GM18873 (cell line): ENCODE measurements around the gene CTSH.

Experiments
- ATAC-seq: cut with Tn5 transposase; IDR thresholded peaks from one replicate; pipeline ENCODE4 v1.9.1; 2021; ENCODE audit warnings: mild to moderate bottlenecking, moderate library complexity, moderate number of reproducible peaks; ENCODE audit not compliant: unreplicated experiment, low FRiP score

CTSH gene

DNA sequence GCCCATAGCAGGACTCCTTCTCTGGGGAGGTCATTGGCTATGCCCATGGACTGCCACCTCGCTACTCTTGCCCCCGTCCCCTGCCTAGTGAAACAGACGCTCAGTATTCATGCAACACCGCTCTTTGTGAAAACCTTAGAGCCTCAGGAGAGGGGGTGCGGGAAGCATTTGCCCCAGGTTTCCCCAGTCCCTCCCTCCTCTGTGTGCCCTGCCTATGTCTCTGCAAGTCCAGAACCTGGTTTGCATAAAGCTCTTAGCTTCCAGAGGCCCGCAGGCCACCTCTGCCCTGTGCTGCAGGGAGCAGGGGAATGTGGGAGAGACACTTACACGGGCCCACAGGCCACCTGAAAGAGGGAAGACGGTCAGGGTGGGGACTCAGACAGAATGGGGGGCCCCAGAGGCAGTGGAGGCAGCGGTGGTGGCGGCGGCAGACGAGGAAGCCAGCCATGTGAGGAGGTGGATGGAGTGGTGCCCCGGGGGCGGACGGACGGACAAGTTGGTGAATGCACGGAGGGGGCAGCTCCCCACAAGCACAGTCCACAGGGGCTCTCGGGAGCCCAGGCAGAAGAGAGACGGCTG lies 33.8 kb upstream of the CTSH start:
- no peak for ATAC-seq

GRCh38 chr15:78977591-78978347 lies 32.9 kb upstream of the CTSH start:
- peak; percentile 33 for ATAC-seq

DNA sequence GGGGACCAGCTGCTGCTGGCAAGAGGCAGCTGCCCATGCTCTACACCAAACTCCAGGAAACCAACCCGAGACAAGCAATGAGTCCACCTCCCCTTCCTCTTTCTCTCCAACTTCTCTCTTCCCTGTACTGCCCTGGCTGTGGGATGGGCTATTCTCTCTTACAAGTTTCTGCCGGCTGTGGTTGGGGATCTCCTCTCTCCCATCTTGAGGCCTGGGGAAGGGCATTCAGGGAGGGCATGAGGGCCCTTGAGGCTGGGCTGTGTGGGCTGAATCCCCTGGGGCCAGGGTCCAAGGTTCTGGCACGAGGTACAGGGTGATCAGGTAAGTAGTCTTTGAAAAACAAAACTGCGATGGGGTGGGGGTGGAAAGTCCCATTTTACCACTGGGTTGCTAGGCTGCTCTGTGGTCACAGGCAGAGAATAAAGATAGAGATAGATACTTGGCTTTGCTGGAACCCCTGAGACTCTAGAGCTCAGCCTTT lies 32.3 kb upstream of the CTSH start:
- ATAC-seq, result peak; percentile 61

- no peak for ATAC-seq
Measured at GRCh38 chr15:78976691-78977090, 31.8 kb upstream of the CTSH start.

DNA sequence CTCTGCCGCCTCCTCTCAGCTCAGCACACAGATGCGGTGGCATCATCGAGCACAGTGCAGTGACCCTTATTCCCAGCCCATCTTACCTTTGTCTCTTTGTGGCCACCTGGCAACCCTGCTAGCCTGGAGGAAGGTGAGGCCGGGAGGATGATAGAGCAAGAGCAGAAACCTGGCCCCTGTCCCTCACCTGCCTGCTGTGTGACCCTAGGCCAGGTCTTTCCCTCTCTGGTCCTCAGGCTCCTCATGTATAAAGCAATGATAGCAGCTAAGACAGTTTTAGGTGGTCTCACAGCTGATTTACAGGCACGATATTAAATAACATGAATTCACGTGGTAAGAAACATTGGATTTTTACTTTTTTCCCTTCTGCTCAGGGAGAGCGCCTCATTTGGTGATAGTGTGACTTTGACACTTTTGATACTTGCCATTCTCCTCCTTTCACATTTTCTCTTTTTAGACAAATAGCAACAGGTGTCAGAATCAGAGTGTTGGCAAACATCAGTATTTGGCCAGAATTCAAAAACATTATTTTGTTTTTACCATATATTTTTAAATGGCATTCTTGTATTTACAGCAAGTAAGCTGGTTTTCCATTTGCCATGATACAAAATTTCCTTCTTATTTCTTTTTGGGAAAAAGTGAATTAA lies 29.5 kb upstream of the CTSH start:
- ATAC-seq, result no peak

GRCh38 chr15:78969687-78970349 lies 25.0 kb upstream of the CTSH start:
- ATAC-seq, result no peak

GRCh38 chr15:78968539-78969271 lies 23.9 kb upstream of the CTSH start:
- no peak for ATAC-seq

- no peak for ATAC-seq
Measured at GRCh38 chr15:78968114-78968513, 23.3 kb upstream of the CTSH start.

GRCh38 chr15:78960308-78960707 lies 15.5 kb upstream of the CTSH start:
- no peak for ATAC-seq

- no peak for ATAC-seq
Measured at GRCh38 chr15:78959360-78959759, 14.5 kb upstream of the CTSH start.

- no peak for ATAC-seq
Measured at GRCh38 chr15:78957416-78958093, 12.7 kb upstream of the CTSH start.

- no peak for ATAC-seq
Measured at GRCh38 chr15:78956937-78957336, 12.1 kb upstream of the CTSH start.

GRCh38 chr15:78955355-78955754 lies 10.5 kb upstream of the CTSH start:
- ATAC-seq, result no peak

- ATAC-seq, result no peak
Measured at GRCh38 chr15:78951841-78952238, 7.0 kb upstream of the CTSH start.

GRCh38 chr15:78950902-78951840 lies 6.3 kb upstream of the CTSH start:
- no peak for ATAC-seq

DNA sequence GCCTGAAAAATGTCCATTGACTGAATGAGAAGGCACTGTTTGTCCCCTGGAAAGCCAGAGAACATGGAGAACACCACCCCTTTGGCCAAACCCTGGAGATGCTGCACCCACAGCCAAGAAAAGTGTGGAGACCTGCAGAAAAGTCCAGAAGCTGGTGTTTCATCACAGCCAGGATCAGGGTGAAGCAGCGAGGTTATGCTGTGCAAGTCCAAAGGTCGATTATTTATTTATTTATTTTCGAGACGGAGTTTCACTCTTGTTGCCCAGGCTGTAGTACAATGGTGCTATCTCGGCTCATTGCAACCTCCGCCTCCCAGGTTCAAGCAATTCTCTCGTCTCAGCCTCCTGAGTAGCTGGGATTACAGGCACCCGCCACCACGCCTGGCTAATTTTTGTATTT lies 5.5 kb upstream of the CTSH start:
- ATAC-seq, result no peak

DNA sequence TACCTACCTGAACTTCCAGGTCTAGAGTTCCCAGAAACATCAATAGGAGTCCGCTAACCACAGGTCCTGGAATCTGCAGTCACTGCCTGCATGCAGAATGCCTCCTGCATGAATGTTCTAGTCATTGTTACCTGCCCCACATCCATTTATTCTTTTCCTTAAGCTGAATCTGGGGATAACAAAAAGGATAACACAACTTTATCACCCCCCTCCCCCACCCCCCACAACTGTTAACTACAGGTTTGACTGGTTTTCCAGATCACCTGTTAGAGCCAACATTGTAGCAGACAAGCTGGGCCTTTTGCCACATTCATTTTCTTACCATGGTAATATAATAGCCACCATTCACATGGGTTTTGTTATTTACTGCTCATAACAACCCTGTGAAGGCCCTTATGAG lies 4.6 kb upstream of the CTSH start:
- no peak for ATAC-seq

- no peak for ATAC-seq
Measured at GRCh38 chr15:78947506-78947905, 2.7 kb upstream of the CTSH start.

- ATAC-seq, result no peak
Measured at GRCh38 chr15:78946493-78946892, 1.6 kb upstream of the CTSH start.
